K562 (cell line): Measurements from ENCODE around the gene CCDC78. TPM values are rescaled to one million over a fixed set of nuclear protein-coding genes. Genes with fewer than 3 reads are reported as not detected.
A peak's percentile ranks its signal among the peaks of the same experiment; 100 is the strongest.

ENCODE experiments used
- ATAC-seq: fragments of 200-7000 bp; cut with Tn5 transposase; 3 replicates; pipeline ENCODE4 v1.9.1; 2020; ENCODE audit warnings: moderate library complexity
- BruUV-seq: library from RNA; stranded (reverse); fragments of 400-500 nt; replicated peaks from 2 replicates; lab custom pipeline; 2021; lab: Mats Ljungman, UMichigan
- CTCF ChIA-PET: fragments of 300-600 bp; formaldehyde crosslinking; extraction: SDS; loops from one replicate; lab custom pipeline; 2021; ENCODE audit warnings: low intra/inter-chr PET ratio; lab: Yijun Ruan, JAX
- POLR2A ChIA-PET: fragments of 300-600, 350-650 bp; sonication (Branson Sonifier 250); formaldehyde crosslinking; extraction: SDS; loops from one replicate; lab custom pipeline; 2021; ENCODE audit warnings: antibody characterized with exemption, inconsistent platforms; lab: Yijun Ruan, JAX
- DNase-seq, 4 experiments: peaks; one replicate each; pipeline versions ENCODE4 v3.0.0 to v3.0.0-alpha.2; 2011 to 2018; ENCODE audit warnings: low spot score in 3 of 4, mixed read lengths in 3 of 4; ENCODE audit errors: extremely low read depth in 1 of 4
- FAIRE-seq: peaks from 2 replicates; lab custom pipeline; 2011; peaks lifted over from hg19 to GRCh38; lab: Jason Lieb, UNC
- H2AFZ ChIP-seq: 2 replicates; pipeline ENCODE4 v1.6.0; 2011; ENCODE audit warnings: low read depth, low read length, control low read depth, inconsistent platforms
- H3K27ac ChIP-seq: fragments of 200-600 bp; 3 replicates; pipeline ENCODE4 v1.8.0; 2011; ENCODE audit warnings: low read depth, mild to moderate bottlenecking, control low read depth, inconsistent platforms, low read length, moderate library complexity, mixed read lengths; ENCODE audit errors: extremely low read depth
- H3K27me3 ChIP-seq, 2 experiments: fragments of 300-600 bp in 1 of 2; 2 replicates in 1 of 2; 3 replicates in 1 of 2; pipeline versions ENCODE4 v1.6.0 to v1.8.0; 2011; ENCODE audit warnings: inconsistent platforms in 2 of 2, low read length in 2 of 2, mild to moderate bottlenecking in 1 of 2, mixed read lengths in 1 of 2, moderate library complexity in 1 of 2; ENCODE audit not compliant: control insufficient read depth in 2 of 2, insufficient read depth in 2 of 2
- H3K36me3 ChIP-seq: fragments of 300-600 bp; 3 replicates; pipeline ENCODE4 v1.8.0; 2011; ENCODE audit warnings: mild to moderate bottlenecking, low read length, inconsistent platforms; ENCODE audit not compliant: control insufficient read depth, insufficient read depth
- H3K4me1 ChIP-seq, 2 experiments: fragments of 200-600 bp in 1 of 2; replicated peaks in 1 of 2; 2 replicates in 1 of 2; 3 replicates in 1 of 2; pipeline versions ENCODE4 v1.5.1 to v1.8.0; 2011; ENCODE audit warnings: inconsistent platforms in 2 of 2, low read length in 2 of 2, mild to moderate bottlenecking in 1 of 2, mixed read lengths in 1 of 2, moderate library complexity in 1 of 2; ENCODE audit not compliant: control insufficient read depth in 2 of 2, insufficient read depth in 2 of 2
- H3K4me2 ChIP-seq: 2 replicates; pipeline ENCODE4 v1.6.1; 2011; ENCODE audit warnings: low read length, control low read depth, inconsistent platforms, mixed read lengths; ENCODE audit not compliant: insufficient read depth
- H3K4me3 ChIP-seq: fragments of 200-600 bp; sonication (generic), shearing (Covaris generic); 2 replicates; pipeline ENCODE4 v1.5.1; 2016; ENCODE audit warnings: control low read depth, inconsistent platforms
- H3K79me2 ChIP-seq: fragments of 200-600 bp; 3 replicates; pipeline ENCODE4 v1.8.0; 2011; ENCODE audit warnings: low read length, inconsistent platforms; ENCODE audit not compliant: control insufficient read depth, insufficient read depth
- H3K9ac ChIP-seq, 2 experiments: 2 replicates each; pipeline versions ENCODE4 v1.6.0 to v1.6.1; 2011; ENCODE audit warnings: low read depth in 2 of 2, low read length in 2 of 2, control low read depth in 1 of 2, inconsistent platforms in 1 of 2, mild to moderate bottlenecking in 1 of 2, mixed read lengths in 1 of 2; ENCODE audit not compliant: insufficient read depth in 1 of 2
- H3K9me1 ChIP-seq: one replicate; pipeline ENCODE4 v1.6.0; 2011; ENCODE audit warnings: inconsistent platforms, mild to moderate bottlenecking, low read length, moderate library complexity; ENCODE audit not compliant: control insufficient read depth, insufficient read depth
- H3K9me3 ChIP-seq: replicated peaks from 2 replicates; pipeline ENCODE4 v1.5.1; 2011; ENCODE audit warnings: low read depth, low read length, inconsistent platforms; ENCODE audit not compliant: control insufficient read depth, insufficient read depth
- H4K20me1 ChIP-seq: replicated peaks from 2 replicates; pipeline ENCODE4 v1.6.1; 2011; ENCODE audit warnings: low read length, inconsistent platforms, mixed read lengths; ENCODE audit not compliant: control insufficient read depth, insufficient read depth
- RBFOX2 ChIP-seq: fragments of 200-400 bp; formaldehyde crosslinking; IDR thresholded peaks from 2 replicates; pipeline ENCODE4 v1.6.1; 2017; ENCODE audit warnings: low read depth, mild to moderate bottlenecking, low read length, moderate library complexity
- ZBTB7A ChIP-seq: IDR thresholded peaks from 2 replicates; pipeline ENCODE4 v1.6.1; 2011; ENCODE audit warnings: low read depth, mild to moderate bottlenecking, low read length, moderate library complexity, borderline replicate concordance; ENCODE audit not compliant: control insufficient read depth
- ZNF644 ChIP-seq: fragments of 200-800 bp; sonication (Bioruptor generic); IDR thresholded peaks from 2 replicates; pipeline ENCODE4 v1.6.1; 2016; ENCODE audit warnings: low read depth, missing genetic modification characterization, missing compliant biosample characterization
- WGBS: fragments of 100-300 bp; shearing (Covaris generic); methylation state at CpG from one replicate; pipeline ENCODE4 v1.1.6; 2016; ENCODE audit warnings: low coverage, mixed read lengths; ENCODE audit not compliant: insufficient coverage; ENCODE audit errors: missing lambda C conversion rate; 5-methylcytosine and 5-hydroxymethylcytosine counted together
- in situ Hi-C: fragments of 300-500 bp; cut with MboI; formaldehyde crosslinking; loops from 4 replicates; pipeline ENCODE4 v1.15.0; 2018; ENCODE audit warnings: inconsistent platforms, mixed read lengths
- intact Hi-C: fragments of 100-400 bp; cut with micrococcal nuclease; formaldehyde crosslinking; loops from 2 replicates; pipeline ENCODE4 v1.14.2; 2022
- polyA plus RNA-seq, 8 experiments: library from polyadenylated mRNA; depleted of rRNA in 4 of 8; stranded (reverse) in 5 of 8; unstranded in 3 of 8; fragments of >200 nt; fragmentation: Nextera tagmentation in 2 of 8; fragmentation: Illumina TruSeq in 1 of 8; extraction: Ambion mirVana in 2 of 8; extraction: Trizol in 1 of 8; gene quantifications; 2 replicates each; pipeline versions ENCODE4 v1.2.1 to v1.2.3, GENCODE V29; 2011 to 2014; ENCODE audit warnings: inconsistent platforms in 1 of 8, missing spikeins in 1 of 8
- total RNA-seq, 7 experiments: library from RNA; depleted of rRNA in 6 of 7; stranded (reverse); fragments of >200 nt in 6 of 7; fragmentation: Illumina TruSeq in 2 of 7; extraction: Trizol in 2 of 7; gene quantifications; 2 replicates each; pipeline versions ENCODE4 v1.2.1 to v1.2.3, GENCODE V29; 2011 to 2021; ENCODE audit warnings: low replicate concordance in 1 of 7
- TF ChIP-seq, protein P1 (sequence below), 2 experiments: IDR thresholded peaks; 2 replicates each; pipeline ENCODE4 v1.6.1; 2012; ENCODE audit warnings: improper control_type of control experiment in 2 of 2, low read depth in 2 of 2, low read length in 2 of 2, borderline replicate concordance in 1 of 2
- TF ChIP-seq, protein P2 (sequence below): fragments of 250-450 bp; sonication (Bioruptor Pico); IDR thresholded peaks from 2 replicates; pipeline ENCODE4 v1.8.0; 2022; ENCODE audit warnings: inconsistent platforms, mild to moderate bottlenecking, moderate library complexity, borderline replicate concordance

The CCDC78 gene
- total and polyA plus RNA-seq, 9 of the 15 experiments (the other 6 are each of a cell fraction or from before 2014, with no cell fraction given), result 0.24 to 17.7 (median 2.9) TPM

DNA sequence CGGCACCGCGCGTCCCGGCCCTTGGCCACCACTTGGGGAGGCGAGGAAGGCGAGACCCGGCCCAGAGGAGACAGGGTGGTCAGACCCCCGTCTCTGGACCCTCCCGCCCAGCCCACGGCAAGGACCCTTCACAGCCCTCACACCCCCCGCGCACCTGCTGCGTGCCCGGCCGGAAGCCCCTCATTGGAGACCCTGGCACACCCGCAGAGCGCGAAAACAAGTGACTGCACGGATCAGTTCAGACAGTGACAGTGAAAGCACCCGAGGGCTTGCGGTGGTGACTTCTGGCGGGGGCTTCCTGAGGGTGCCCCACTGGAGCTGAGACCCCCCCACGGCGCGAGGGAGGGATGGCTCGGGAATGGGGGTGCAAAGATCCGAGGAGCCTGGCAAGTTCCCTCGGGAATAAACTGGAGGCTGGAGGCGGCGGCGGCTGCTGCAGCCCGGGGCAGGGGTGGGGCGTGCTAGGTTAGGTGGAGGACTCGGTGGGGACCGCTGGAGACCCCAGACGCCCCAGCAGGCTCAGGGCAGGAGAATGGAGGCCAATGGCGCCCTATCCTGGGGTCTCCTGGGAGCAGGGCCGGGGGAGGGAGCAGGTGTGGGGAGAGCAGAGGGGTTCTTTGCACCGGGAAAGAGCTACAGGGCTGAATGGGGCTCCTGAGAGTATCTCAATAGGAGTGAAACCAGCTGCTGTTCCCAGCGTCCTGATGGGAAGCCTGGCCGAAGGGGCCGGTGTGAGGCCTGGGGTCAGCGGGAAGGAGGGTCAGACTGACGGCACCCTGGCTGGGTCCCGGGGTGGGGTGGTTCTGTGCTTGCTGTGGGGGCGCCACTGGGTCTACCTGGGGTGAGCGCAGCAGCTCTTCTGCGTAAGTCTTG is 19.8 kb downstream of the CCDC78 start:
- Histone ChIP-seq H3K4me1 (peaks cover 0 to 65% of the 10 kb centered on the region in 2 experiments; a peak in 3 of 5 replicates), H4K20me1 (peaks cover 41% of the 10 kb centered on the region), H3K4me3 (no peak overlapping the region), H2AFZ (no peak overlapping the region), H3K9me1 (peaks cover 6% of the 10 kb centered on the region), H3K36me3 (no peaks in the 10 kb centered on the region), H3K27ac (no peak overlapping the region), H3K9me3 (no peaks in the 10 kb centered on the region), H3K9ac (peak overlapping the region in 1 of 2 experiments; percentile 76; a peak in 1 of 4 replicates), H3K27me3 (peaks cover 8 to 43% of the 10 kb centered on the region in 2 experiments; a peak in 4 of 5 replicates), H3K4me2 (no peak overlapping the region), H3K79me2 (no peaks in the 10 kb centered on the region)
- WGBS, result 19% methylated on average over 27 of the region's 49 CpGs
- CTCF ChIA-PET, result no interaction called here
- POLR2A ChIA-PET, result interaction anchor here (0.7 to 1.7 kb wide), 5 partner anchors 10 to 57 kb away, joined by 3 to 9 read pairs (median 3); no protein-coding TSS in a partner anchor
- DNase-seq, result no peak
- no peak for FAIRE-seq
- BruUV-seq, result no TSS peak
- TF ChIP-seq, protein P1, sequence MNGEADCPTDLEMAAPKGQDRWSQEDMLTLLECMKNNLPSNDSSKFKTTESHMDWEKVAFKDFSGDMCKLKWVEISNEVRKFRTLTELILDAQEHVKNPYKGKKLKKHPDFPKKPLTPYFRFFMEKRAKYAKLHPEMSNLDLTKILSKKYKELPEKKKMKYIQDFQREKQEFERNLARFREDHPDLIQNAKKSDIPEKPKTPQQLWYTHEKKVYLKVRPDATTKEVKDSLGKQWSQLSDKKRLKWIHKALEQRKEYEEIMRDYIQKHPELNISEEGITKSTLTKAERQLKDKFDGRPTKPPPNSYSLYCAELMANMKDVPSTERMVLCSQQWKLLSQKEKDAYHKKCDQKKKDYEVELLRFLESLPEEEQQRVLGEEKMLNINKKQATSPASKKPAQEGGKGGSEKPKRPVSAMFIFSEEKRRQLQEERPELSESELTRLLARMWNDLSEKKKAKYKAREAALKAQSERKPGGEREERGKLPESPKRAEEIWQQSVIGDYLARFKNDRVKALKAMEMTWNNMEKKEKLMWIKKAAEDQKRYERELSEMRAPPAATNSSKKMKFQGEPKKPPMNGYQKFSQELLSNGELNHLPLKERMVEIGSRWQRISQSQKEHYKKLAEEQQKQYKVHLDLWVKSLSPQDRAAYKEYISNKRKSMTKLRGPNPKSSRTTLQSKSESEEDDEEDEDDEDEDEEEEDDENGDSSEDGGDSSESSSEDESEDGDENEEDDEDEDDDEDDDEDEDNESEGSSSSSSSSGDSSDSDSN (IDR thresholded peaks at IDR 0.05; ENCODE audit: borderline replicate concordance in 1 of 2, low read depth in 2 of 2, low read length in 2 of 2), result 0 out of 4 replicates have a peak, but pooled peaks of 1 of the 2 experiments have one; percentile 27
- TF ChIP-seq ZNF644 (tag), result 0 out of 2 replicates have a peak, but pooled peaks have one; percentile 8
- TF ChIP-seq, protein P2, sequence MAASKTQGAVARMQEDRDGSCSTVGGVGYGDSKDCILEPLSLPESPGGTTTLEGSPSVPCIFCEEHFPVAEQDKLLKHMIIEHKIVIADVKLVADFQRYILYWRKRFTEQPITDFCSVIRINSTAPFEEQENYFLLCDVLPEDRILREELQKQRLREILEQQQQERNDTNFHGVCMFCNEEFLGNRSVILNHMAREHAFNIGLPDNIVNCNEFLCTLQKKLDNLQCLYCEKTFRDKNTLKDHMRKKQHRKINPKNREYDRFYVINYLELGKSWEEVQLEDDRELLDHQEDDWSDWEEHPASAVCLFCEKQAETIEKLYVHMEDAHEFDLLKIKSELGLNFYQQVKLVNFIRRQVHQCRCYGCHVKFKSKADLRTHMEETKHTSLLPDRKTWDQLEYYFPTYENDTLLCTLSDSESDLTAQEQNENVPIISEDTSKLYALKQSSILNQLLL (CRISPR knock-in tag), result no peak
- 0 out of 2 replicates have a peak, but pooled peaks have one; percentile 18 for TF ChIP-seq ZBTB7A
- 0 out of 2 replicates have a peak, but pooled peaks have one; percentile 10 for TF ChIP-seq RBFOX2
- no peak for ATAC-seq
- intact Hi-C loops, result no loop called here
- in situ Hi-C loops, result no loop called here
